Measurements from ENCODE around the gene ZNF385B.
"Not testable (repeated sequence)": the region's sequence is repeated elsewhere in the genome, so short reads cannot be mapped to it uniquely, and the experiment has no call there.

The ZNF385B gene

DNA sequence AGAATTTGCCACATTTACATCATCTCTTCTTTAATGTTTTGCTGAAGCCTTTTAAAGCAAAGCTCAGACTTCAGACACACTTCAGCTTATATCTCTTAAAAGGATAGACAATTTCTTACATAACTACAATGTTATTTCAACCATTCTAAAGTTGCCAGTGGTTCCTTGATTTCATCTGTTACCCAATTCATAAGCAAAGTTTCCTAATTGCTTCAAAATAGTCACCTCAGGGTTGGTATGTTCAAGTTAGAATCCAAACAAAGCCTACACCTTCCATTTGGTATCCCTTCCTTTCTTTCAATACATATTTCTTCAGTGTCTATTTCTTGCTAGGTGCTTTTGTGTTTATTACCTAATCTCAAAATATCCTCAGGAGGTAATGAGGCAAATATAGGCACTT lies 60.6 kb downstream of the ZNF385B start:
- no peak for FAIRE-seq

DNA sequence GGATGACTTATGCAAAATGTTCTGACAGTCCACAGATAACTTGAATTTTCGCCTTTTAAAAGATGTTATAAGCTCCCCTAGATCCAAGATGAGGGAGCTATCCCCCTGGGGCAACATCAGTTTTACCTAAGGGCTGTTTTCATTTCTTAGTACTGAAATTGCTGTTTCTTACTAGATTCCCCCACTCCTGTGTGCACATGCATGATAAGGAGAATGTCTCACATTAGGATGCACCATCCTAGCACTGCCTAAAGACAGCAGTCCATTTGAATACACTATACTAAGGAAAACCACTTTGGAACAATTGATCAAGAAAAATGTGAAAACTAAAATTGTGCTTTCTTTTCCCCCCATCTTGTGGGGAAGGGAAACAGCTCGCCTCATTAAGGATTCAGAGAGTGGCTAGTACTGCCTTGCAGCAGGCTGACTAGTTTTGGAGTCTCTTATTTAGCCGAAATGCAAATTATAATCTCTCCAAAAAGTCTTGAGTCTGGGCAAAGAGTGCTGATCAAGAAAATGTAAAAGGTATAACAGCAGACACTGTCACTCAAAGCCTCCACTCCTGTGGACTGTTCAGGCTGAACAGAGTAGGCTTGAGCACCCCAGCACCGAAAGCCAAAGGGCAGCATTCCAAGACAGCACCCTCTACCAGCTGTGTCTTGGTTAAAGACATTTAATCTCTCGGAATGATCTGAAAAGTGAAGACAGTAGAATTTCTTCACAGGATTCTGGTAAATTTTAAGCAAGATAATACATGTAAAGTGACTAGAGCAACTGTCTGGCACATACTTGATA lies 65.0 kb downstream of the ZNF385B start:
- no peak for FAIRE-seq

DNA sequence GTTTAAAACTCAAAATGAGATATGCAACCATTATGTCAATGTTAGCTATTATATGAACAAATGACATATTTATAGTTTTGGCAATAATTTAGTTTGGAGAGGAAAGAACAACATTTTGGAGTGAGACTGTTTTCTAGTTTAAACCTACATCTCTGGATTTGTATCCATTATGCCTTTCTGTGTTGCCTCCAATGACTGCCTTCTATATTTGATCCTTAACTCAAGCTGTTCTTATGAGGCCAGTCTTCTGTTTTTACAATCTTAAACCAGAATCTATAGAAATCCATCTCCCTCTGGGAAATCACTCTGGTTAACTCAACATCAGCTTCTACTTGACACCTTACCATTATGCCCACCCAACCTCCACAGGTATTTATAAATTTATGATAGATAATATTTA lies 67.5 kb downstream of the ZNF385B start:
- no peak for FAIRE-seq

DNA sequence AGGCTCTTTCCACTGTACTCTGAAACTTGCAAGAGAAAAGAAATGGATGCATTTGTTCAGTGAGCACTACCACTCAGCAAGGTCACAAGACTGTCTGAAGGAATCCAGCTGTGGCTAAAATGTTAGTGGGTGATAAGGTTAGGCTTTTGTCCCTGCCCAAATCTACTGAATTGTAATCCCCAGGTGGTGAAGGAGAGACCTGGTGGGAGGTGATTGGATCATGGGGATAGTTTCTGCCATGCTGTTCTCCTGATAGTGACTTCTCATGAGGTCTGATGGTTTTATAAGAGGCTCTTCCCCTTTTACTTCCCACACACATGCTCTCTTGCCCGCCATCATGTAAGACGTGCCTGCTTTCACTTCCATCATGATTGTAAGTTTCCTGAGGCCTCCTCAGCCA lies 68.2 kb downstream of the ZNF385B start:
- no peak for FAIRE-seq

DNA sequence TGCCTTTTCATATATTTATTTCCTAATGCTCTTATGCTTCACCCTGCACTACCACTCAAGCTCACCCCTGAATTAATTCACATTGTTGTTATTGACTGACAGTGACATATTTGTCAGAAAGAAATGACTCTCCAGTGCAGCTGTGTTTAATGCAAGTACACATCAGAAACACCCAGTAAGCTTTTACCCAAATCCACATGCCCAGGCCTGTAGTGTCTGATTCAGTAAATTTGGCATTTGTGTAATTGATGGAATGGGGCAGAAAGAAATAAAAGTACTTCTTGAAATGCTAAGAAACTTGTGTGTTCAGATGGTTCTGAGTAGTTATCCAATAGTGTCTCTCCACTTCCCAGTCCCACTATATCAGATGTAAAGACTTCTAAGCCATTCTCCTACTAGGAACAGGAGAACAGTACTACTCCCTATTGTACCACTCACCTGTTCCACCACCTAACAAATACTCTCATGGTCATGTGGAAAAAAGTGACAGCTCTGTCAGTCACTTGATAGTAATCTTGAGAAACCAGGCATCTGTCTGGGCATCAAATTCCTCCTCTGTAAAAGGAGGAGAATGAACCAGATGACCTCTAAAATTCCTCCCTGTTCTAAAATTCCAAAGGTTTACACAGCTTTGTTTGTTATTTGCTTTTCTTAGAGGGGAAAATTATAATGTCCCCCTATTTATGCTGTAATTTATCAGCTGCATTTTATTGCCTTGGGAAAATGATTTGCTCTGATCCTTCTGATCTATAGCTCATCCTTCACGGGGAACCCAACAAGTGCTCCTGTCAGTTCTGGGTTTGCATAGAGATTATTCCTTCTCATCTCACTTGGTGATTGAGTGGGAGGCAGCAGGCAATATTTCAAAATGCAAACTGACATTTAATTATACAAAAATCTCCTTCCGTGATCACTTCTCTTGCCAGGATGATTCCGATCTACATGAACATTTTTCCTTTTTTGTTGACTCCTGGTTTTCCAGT lies 70.9 kb downstream of the ZNF385B start:
- FAIRE-seq: no peak

DNA sequence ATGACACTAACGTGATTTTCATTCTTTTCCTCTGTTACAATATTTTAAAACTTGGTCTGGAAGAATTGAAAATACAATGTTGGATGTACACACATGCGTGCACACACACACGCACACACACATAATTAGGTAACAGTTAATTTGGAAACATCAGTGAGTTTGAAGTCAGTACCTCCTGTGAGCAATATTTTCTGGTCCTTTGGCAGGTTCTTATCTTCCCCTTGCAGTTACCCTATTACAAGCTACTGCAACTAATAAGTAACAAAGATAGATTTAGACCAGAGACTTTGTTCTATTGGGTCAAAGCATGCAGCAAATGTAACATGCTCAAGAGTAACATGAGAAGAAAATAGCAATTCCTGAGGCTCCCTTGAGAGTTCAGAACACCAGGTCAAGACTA lies 73.3 kb downstream of the ZNF385B start:
- FAIRE-seq: no peak

DNA sequence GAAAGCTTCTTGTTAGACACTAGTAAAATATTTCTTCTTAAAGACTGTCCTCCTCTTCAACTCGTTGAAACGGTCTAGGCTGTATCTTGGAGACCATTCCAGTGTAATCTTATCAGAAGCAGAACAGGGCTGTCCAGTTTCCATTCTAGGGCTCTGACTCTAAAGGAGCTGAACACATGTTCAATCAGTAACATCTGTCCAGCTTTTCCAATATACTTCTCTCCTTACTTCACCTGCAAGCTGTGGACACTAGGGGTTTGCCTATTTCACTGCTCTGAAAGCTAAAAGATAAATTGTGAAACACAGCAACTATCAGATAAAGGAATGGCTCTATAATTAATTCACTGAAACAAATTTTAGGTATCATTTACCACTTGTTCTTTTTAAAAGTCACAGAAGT lies 73.8 kb downstream of the ZNF385B start:
- FAIRE-seq: no peak

DNA sequence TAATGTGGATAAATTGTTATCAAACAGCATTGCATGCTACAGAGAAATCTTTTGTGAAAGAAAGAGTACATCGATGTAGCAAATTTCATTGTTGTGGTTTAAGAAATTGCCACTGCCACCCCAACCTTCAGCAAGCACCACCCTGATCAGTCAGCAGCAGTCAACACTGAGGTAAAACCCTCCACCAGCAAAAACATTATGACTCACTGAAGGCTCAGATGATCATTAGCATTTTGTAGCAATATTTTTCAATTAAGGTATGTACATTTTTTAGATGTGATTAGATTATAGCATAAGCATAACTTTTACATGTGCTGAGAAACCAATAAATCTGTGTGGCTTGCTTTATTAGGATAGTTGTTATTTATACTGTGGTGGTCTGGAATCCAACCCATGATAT lies 75.5 kb downstream of the ZNF385B start:
- no peak for FAIRE-seq

DNA sequence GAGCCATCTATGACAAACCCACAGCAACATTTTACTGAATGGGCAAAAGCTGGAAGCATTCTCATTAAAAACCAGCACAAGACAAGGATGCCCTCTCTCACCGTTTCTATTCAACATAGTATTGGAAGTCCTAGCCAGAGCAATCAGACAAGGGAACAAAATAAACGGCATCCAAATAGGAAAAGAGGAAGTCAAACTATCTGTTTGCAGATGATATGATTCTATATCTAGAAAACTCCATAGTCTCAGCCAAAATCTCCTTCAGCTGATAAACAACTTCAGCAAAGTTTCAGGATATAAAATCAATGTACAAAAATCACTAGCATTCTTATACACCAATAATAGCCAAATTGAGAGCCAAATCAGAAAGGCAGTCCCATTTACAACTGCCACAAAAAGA lies 79.1 kb downstream of the ZNF385B start:
- not testable (repeated sequence) for FAIRE-seq

DNA sequence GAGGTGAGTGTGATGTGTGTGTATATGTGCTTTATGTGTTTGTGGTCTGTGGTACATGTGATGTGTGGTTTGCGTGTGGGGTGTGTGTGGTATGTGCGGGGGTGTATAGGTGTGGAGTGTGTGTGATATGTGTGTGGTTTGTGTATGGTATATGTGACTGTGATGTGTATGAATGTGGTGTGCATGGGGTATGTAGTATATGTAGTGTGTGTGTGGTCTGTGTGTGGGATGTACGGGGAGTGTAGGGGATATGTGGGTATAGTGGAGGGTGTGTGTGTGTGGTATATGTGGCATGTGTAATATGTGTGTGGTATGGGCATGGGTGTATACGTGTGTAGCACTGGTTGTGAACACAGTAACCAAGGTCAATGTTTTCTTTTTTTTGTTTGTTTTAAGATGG lies 87.4 kb downstream of the ZNF385B start:
- no peak for FAIRE-seq

DNA sequence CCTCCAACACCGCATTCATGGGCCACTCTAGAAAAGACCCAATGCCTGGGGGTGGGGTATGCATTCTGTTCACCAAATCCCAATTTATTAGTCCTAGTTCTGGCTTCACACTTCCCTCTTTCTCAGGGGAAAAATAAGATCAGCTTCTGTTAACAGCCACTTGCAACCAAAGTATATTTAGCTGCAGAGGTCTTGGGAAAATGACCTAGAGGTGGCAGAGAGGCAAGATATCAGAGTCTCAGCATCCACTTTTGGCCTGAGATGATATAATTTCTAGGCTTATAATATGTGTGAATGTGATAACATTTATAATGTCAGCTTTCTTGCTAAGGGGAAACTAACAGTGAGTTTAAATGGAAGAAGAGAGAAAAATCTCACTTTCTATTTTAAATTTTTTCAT lies 89.1 kb downstream of the ZNF385B start:
- no peak for FAIRE-seq

DNA sequence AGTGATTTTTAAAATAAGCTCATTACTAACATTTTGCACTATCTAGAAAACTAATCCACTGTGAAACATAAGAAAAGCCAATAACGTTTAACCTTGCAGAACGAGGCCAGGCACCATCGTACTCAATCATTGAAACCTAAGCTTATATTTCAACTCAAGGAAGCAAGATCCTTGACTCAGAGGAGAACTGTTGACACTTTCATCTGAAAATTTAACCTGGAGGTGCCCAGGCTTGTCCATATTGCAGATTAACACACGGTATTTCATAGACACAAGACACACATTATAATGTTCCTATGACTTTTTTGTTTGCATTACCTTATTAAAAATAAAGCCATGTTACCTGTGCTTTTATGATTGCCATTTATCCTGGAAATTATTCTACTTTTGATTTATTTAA lies 89.6 kb downstream of the ZNF385B start:
- FAIRE-seq: no peak

DNA sequence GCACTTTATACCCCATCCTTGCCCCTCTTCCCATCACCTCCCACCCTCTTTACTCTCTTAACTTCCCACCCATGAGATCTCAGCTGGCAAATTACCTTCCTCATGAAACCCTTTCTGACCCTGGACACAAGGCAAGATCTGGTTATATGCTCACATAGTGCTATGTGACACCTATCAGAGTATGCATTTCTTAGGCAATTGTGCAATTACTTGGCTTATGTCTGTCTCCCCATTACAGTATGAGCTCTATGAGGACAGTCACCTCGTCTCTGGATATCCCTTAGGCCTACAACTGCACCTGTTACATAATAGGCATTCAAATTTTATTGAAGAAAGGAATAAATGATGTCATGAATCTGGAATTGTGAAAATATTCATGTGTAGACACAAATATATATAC lies 91.4 kb downstream of the ZNF385B start:
- no peak for FAIRE-seq

DNA sequence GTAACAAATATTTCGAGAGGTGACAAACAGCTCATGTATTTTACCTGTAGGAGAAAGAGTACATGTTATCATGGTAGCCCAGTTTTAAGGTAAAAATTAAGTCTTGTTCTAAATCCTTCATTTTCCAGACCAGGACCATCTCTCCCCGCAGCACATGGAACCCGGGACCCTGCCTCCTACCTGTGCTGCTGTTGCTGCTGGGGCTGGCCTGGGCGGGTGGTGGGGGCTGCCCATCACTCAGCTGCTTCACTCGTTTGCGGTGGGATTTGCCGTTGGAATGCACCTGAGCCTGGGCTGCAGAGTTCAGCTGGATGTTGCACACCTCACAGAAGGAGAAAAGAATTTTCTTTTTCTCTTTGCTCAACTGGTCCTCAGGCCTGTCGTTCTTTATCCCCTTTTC lies 92.1 kb downstream of the ZNF385B start:
- no peak for FAIRE-seq

DNA sequence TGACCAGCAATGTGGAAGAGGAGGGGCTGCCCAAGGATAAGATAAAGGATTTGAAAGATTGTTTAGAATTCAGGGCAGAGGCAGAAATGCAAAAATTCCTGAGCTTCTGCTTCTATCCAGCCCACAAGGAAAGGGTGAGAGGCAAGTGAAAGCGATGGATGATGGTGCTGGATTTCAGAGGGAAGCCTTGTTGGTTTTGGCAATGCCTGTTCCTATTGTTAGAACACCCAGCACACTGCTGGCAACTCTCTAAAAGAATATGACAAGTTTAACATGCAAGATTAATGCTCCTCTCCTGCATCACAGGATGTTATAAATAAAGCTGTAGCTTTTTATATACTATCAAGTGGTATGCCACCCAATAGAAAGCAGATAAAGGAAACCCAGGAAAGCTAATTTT lies 92.6 kb downstream of the ZNF385B start:
- FAIRE-seq: no peak

DNA sequence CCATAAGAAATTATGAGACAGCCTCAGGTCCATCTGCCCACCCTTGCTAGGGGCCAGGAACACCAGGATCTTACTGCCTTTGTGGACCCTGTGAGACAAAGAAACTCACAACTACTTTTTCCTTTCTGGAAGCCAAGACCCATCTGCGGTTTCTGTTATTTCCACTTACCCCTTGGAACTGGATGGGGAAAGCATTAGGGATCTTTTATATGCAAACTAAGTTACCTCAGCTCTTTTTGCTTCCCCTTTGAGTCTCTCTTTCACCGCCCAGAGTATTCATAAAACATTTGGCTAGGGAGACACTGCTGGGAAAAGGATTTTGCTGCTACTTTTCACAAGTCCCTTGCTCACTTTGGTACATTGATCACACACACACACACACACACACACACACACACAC lies 95.7 kb downstream of the ZNF385B start:
- FAIRE-seq: no peak

DNA sequence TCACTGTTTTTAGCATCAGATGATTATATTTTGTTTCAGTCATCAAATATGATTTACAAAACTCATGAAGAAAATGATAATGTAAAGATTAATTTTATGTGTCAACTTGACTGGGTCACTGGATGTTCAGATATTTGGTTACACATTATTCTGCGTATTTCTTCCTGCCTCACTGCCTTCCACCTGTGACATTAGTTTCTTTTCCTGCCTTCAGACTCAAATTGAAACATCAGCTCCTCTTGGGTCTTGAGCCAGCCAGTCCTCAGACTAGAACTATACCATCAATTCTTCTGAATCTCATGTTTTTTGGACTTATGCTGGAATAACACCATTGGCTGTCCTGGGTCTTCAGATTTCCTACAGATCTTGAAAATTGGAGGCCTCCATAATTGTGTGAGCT lies 96.7 kb downstream of the ZNF385B start:
- FAIRE-seq: no peak

DNA sequence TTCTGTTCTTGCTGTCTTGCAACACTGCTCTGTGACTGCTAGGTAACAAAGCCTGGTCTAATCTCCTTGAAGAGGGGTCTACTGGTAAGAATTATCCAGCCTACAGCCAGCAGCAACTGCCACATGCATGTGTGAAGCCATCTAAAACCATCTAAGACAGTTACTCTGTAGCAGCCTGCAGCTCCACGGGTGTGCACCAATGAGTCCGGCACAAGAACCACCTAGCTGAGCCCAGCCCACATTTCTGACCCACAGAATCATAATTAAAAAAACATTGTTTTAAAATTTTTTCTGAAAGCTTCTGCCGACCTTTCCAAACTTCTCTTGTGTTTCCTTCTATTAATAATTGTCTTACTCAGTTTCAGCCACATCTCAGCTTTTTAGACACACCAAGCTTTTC lies 102.8 kb downstream of the ZNF385B start:
- no peak for FAIRE-seq

DNA sequence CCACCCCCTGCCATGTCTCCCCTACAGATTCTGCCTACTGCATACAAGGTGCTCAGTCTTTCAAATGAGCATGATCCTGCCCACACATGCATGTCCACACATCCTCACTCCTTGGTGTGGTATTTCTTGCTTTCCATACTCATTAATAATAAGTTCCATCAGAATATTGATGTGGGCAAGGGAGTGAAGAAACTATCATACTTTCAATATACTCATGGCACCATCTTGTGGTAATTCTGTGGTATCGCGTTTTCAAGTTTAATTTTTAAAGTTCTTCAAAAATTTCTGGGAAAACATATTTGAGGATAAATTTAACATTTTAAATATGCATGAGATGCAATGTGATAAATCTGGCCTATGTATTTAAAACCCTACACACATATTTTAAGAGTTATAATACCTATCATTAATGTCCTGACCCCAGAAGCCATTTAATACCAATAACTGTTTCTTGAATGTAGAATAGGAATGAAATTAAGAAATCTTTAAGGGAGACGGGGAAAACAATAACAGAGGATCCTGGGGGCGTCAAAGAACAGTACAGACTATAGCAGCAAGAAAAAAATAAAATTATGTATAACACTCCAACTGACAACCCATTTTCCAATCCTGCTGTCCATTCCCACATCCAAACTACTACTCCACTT lies 110.1 kb downstream of the ZNF385B start:
- FAIRE-seq: peak; percentile 84

DNA sequence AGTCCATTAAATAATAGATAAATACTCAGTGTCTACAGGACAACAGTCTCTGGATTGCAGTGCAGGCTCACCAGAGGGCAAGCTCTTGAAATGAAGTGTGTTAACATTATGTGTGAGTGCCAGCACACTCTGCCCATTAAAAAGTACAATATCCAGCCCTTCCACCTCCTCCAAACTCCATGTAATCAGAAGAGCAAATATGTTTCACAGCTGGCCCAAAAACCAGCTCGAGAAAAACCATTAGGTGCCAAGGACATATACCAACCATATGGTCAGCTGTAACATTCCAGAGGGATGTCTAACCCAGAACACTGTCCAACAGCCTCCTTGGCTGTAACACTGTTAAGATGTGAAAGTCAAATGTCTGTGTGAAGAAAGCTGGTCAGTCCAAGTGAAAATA lies 112.2 kb downstream of the ZNF385B start:
- FAIRE-seq: no peak

DNA sequence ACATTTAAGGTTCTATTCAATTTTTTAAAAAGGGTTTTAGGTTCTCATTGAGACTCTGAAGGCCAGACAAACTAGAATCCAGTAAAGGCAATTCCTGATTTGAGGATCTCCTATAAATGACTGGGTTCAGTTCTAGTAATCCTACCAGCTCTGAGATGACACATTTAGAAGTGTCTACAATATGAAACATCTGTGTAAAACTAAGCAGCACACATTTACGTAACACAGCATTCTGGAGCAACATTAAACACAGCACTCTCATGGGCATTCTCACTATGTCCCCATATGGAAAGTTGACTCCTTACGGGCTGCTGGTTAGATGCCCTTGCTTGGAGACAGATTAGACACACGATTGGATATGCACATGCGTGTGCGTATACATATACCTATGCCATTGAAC lies 114.4 kb downstream of the ZNF385B start:
- FAIRE-seq: no peak

DNA sequence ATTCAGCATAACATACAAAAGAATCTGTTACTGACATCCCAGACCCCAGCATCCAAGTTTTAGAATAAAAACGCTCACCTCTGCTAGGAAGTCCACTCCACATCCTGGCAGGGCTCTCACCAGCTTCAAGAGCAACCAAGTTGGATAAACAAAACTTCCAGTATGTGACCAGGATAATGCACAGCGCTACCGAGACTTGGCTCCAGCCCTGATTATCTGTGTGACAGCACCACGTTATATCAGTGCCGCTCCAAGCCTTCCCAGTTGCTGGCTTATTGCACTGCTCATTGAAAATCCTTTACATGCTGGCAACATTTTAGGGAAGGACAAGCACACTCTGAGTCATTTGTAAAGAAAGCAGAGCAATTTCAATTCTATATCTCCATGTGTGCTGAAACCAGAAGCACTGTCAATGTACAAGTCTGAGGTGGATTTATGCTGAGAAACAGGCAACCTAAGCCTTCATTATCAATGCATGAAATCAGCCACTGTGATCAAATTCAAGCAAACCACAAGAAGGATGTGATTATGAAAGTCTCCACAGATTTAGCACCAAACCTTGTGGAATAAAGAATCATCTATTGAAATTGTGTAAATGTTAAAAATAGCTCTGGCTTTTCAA lies 115.7 kb downstream of the ZNF385B start:
- FAIRE-seq: no peak

DNA sequence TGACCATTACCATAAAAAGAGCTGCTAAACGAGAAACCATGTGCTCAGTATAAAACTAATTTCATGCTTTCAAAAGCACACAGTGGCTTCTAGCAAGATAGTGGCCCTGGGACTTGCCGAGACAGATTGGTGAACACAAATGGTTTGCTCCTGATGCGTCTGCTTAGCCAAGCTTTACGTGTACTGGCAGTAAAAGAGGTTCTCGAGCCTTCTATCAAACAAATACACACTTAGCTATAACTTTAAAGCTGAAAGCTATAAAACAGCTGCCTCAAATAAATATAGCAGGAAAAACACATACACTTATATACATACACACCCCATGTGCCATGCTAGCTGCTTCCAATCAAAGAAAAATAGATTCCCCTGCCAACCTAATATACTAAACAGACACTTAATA lies 117.0 kb downstream of the ZNF385B start:
- FAIRE-seq: no peak

Measured in colon (tissue), 2 donors.